Ovary (tissue), 3 donors: ENCODE measurements around the gene AMOTL2.

Experiments used
- EP300 ChIP-seq: sonication (generic); formaldehyde crosslinking; IDR thresholded peaks from one replicate; pipeline ENCODE4 v1.6.1; 2017; ENCODE audit warnings: antibody characterized with exemption
- POLR2A ChIP-seq: fragments of 450-650 bp; IDR thresholded peaks from one replicate; pipeline ENCODE4 v1.6.1; 2017; ENCODE audit warnings: antibody characterized with exemption, mild to moderate bottlenecking, moderate library complexity
- TF ChIP-seq, protein P1 (sequence below), 3 donors: fragments of 450-650 bp in 2 of 3; fragments of 200-600 bp in 1 of 3; IDR thresholded peaks; one replicate each; pipeline versions ENCODE4 v1.5.1 to v1.8.0; 2016 to 2022; ENCODE audit warnings: antibody characterized with exemption in 3 of 3, mild to moderate bottlenecking in 1 of 3
- donor health status: DM: no; HTN: no; CAD: no.

DNA sequence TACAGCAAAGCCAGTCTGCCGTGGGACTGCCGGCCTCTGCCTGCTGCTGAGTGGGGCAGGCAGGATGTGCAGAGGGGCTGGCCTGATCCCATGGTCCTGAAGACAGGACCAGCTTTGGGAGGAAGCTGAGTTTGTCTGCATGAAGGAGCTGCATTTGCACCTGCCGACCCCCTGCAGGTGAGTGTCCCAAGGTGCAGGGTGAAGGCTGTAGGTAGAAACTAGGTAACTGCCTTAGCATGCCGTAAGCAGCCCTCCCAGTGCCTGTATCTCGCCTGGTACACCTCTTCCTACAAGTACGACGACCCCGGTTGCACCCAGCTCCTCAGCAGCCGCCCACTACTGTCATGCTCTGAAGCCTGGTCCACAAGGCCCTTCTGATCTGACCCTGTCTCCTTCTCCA, 34.9 kb downstream of the AMOTL2 start:
- no peak for TF ChIP-seq POLR2A
- TF ChIP-seq EP300 = no peak
- TF ChIP-seq, protein P1, sequence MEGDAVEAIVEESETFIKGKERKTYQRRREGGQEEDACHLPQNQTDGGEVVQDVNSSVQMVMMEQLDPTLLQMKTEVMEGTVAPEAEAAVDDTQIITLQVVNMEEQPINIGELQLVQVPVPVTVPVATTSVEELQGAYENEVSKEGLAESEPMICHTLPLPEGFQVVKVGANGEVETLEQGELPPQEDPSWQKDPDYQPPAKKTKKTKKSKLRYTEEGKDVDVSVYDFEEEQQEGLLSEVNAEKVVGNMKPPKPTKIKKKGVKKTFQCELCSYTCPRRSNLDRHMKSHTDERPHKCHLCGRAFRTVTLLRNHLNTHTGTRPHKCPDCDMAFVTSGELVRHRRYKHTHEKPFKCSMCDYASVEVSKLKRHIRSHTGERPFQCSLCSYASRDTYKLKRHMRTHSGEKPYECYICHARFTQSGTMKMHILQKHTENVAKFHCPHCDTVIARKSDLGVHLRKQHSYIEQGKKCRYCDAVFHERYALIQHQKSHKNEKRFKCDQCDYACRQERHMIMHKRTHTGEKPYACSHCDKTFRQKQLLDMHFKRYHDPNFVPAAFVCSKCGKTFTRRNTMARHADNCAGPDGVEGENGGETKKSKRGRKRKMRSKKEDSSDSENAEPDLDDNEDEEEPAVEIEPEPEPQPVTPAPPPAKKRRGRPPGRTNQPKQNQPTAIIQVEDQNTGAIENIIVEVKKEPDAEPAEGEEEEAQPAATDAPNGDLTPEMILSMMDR (IDR thresholded peaks at IDR 0.05) = no peak
